Muscle of back (tissue), 11 donors: ENCODE results near the gene NACC1. TPM values are rescaled to one million over a fixed set of nuclear protein-coding genes. Genes with fewer than 3 reads are reported as not detected.
"Not testable (repeated sequence)": the region's sequence is repeated elsewhere in the genome, so short reads cannot be mapped to it uniquely, and the experiment has no call there.

Source experiments
- DNase-seq, 3 donors: peaks; one replicate each; pipeline versions ENCODE4 v3.0.0 to v3.0.0-alpha.2; 2013
- polyA plus RNA-seq, 10 donors: library from polyadenylated mRNA; unstranded; fragments of 120-200 nt; gene quantifications; one replicate each; pipeline ENCODE4 v1.2.1, GENCODE V29; 2013; ENCODE audit not compliant: insufficient read length in 10 of 10

Gene NACC1
- polyA plus RNA-seq, 10 donors, result 13.4 to 23.2 (median 17.3) TPM

DNA sequence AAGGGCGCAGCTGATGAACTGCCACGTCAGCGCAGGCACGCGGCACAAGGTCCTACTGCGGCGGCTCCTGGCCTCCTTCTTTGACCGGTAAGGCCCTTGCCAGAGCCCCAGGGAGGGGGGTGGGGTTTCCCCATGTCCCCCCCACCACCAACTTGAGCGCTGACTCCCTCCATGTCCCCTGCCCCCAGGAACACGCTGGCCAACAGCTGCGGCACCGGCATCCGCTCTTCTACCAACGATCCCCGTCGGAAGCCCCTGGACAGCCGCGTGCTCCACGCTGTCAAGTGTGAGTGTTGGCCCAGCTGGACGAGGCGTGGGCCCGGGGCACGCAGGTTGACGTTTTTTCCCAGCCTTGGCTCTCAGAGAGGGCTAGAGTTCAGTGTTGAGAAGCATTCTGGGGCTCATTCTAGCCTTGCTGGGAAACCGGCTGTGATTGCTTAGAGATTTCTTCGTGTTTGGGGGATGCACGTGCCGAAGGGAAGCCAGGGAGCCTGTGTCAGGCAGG lies 19.3 kb downstream of the NACC1 start:
- DNase-seq, result no peak

DNA sequence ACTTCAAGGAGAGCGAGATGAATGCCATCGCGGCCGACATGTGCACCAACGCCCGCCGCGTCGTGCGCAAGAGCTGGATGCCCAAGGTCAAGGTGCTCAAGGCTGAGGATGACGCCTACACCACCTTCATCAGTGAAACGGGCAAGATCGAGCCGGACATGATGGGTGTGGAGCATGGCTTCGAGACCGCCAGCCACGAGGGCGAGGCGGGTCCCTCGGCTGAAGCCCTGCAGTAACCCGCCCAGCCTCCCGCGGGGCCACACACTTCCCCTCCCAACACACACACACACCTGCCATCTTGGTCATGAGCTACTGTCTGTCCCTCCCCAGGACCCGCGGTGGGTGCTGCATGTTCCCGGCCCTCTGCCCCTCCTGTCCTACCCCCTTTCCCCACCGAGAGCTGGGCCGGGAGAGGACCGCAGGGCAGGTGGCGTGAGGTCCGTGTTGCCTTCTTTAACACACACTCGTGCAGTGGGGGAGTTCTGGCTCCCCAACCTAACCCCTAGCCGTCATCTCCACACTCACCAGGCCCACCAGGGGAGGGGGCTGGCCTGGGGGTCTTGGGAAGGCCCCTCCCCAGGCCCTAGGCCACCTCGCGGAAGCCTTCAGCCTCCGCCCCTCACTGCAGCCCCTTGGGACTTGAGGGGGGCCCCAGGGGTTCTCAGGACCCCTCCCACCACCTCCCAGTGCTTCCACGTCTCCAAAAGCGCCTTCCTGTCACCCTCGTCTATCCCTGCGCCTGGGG lies 20.3 kb downstream of the NACC1 start:
- no peak for DNase-seq

DNA sequence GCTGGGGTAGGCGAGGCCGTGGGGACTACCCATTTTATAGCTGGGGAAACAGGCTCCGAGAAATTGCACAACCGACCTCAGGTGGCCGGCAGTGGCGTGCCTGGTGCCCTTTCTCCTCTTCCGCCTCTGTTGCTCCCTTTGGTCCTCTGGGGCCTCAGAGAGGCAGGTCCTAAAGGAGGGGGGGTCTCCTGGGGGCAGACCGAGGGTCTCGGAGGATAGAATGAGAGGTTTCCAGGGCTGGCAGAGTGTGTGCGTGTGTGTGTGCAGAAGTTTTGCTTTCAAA lies 20.8 kb downstream of the NACC1 start:
- DNase-seq, result no peak

DNA sequence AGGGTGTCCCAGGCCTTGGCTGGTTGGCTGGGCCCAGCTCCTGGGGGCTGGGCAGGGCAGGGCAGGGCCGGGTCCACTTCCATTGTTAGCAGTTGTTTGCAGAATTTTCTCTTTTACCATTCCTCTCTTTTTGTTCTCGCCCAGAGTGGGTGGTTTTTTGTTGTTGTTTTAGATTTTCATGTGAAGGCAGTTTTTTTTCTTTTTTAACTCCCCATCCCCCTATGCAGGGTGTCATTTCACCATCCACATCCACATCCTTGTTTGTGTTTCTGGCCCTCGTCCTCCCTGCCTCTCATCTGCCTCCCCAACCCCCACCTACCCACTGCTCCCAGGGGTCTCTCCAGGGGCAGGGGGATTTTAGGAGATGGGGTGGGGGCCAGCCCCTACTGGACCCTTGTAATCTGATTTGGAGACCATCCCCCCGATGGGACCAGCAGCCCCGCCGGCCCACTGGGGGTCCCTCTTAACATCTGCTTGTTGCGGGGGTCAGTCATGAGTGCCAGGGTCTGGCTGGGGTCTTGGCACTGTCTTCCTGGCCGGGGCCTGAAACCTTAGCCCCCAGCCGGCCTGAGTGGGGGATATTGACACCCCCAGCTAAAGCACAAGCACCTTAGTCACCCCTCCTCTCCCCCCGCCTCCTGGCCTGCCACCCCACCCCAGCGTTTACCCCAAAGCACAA lies 21.7 kb downstream of the NACC1 start:
- no peak for DNase-seq

DNA sequence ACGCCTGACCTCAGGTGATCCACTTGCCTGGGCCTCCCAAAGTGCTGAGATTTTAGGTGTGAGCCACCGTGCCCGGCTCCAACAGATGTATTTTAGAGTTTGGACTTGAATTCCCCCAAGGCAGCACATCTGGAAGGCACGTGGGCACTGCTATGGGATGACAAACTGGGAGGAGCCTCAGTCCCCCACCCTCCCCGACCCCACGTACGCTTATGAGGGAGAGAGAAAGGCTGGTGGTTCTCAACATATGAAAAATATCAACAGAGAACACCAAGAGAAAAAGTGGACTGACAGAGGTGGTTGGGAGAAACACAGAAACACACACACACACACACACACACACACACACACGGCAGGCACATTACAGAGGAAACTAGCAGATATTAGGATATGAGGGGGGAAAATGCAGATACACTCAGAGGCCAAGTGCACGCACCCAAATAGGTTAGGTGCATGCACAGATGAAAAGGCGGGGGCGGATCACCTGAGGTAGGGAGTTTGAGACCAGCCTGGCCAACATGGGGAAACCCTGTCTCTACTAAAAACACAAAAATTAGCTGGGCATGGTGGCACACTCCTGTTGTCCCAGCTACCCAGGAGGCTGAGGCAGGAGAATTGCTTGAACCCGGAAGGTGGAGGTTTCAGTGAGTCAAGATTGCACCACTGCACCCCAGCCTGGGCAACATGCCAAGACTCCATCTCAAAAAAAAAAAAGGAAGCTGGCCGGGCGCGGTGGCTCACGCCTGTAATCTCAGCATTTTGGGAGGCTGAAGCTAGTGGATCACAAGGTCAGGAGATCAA lies 28.9 kb downstream of the NACC1 start:
- DNase-seq, result no peak

DNA sequence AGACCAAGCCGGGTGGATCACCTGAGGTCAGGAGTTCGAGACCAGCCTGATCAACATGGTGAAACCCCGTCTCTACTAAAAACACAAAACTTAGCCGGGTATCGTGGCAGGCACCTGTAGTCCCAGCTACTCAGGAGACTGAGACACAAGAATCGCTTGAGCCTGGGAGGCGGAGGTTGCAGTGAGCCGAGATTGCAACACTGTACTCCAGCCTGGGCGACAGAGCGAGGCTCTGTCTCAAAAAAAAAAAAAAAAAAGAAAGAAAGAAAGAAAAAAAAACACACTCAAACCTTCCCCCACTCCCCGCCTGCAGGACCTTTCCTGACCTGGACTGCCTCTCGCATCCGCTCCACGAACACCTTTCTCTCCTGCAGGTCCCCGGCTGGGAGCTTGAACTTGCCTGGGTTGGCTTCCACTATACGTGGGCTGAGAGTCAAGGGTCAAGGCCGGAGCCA lies 31.1 kb downstream of the NACC1 start:
- DNase-seq, result not testable (repeated sequence)

DNA sequence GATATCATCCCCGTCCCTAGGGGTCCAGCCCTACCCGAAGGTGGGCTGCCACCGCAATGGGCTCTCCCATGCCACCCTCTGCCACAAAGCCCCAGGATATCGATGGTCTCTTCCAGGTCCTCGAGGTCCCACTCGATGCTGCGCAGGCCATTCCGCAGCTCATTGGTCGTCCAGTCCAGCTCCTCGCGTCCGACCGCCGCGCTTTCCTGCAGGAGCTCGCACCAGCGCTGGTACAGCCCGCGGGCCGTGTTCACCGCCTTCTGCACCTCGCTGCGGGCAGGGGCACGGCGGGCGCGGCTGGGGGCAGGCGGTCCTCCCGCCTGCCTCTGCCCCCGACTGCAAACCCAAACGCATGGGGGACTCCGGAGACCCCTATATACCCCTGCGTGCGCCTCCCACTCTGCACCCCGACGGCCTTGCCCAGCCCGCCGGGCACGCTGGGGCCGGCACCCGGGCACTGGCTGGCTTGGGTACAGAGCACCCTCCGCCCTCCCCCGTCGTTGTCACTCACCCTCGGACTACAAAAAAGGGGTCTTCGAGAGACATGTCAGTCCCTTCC lies 31.6 kb downstream of the NACC1 start:
- DNase-seq, result peak; percentile 22 to 77 (median 34)

DNA sequence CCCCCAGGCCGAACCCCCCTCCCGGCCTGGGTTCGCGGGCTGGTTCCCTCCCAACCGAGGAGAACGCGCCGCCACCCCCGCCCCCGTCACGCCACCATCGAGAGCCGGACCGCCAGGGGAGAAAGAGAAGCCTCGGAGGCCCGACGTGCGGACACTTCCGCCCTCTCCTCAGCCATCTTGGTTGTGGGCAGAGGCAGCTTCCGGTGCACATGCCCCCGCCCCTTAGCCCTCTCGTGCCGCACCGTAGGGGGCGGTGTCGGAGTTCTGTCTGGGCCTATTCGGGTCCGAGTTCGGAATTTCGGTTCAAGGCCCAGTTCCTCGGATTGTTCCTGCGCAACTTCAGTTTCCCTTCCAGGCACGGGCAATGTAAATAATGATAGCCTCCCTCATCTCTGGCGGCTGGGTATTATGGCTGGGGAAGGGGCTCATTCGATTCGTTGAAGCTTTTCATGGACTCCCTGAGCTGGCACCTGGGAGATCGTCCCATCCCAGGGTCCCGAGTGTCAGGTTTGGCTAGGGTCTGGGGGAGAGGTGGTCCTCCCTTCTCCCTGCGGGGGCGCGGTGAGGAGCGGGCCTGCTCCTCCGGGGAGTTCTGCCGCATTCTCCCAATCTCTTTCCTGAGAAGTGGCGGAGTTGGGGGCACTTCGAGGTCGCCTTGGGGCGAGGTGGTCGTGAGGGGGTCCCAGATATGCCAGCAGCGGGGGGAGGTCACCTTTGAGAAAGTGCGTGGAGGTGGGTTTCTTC lies 32.3 kb downstream of the NACC1 start, which contains the start of the genes IER2 and STX10:
Gene IER2, plus strand, starts transcription at position 225 of the 744 bp plus-strand sequence. CDS start 2,776 bp downstream, outside the sequence.
Gene STX10, minus strand, starts transcription at position 189 of the 744 bp plus-strand sequence. CDS start 202 bp downstream, outside the sequence.
- DNase-seq, result peak; percentile 94 to 98 (median 95)

DNA sequence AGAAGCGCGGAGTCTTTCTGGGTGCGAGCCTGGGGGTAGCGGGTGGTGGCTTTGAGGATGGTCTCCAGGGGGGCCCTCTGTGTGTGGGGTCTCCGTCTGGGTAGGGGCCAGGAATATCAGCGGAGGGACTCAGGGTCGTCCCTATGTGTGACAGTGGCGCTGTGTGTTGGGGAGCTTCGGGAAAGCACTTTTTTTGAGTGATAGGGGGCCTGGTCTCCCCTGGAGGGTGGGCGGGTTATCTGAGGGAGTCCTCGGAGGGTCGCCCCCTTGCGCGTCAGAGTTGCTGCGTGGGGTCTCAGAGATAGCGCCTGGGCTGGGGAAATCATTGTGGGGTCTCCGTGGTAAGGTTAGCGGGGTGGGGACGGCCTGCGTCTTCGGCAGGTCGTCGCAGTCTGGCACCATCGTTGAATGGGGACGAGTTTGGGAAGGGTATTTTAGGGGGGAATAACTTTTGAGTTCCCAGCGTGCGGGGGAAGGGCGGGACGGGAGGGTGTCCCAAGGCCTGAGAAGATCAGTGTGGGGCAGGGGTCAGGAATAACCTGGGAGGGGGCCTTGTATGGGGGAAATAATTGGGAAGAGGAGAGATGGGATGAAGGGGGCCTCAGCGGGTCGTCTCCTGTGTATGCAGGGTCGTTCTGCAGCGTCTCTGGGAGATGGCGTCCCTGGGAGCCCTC lies 33.0 kb downstream of the NACC1 start:
- peak in 1 of 3 donors; percentile 53 for DNase-seq

DNA sequence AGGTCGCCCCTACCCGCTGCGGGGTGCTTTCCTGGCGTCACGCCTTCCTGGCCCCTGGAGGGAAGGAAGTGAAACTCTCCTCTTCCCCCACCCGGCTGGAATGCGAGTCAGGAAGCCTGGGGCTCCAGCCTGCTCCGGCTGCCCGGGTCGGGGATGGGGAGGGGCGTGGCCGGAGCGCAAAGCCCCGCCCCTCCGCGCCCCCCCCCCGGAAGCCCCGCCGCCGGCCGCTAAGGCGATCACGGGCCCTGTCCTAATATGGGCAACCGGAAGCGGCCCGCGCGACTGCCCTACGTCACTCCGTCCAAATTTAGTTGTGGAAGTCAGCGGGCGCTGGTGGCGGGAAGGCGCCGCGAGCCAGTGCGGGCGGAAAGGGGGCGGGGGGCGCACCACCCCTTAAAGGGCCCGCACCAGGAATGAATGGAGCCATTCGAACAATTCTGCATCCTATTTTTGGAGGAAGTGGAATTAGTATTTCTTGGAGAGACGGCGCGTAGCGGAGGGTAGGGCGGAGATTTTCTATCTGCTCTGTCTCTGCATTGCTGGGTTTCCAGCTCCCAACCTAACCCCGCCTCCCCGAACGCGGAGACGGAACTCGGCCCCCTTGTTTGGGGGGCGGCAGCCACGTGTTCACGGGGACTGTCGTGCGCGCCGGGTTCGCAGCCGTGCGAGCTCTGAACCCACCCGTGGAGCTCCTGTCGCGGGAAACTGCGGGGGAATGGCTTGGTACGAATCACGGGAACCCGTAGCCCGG lies 33.7 kb downstream of the NACC1 start:
- peak; percentile 98 to 99 (median 99) for DNase-seq

DNA sequence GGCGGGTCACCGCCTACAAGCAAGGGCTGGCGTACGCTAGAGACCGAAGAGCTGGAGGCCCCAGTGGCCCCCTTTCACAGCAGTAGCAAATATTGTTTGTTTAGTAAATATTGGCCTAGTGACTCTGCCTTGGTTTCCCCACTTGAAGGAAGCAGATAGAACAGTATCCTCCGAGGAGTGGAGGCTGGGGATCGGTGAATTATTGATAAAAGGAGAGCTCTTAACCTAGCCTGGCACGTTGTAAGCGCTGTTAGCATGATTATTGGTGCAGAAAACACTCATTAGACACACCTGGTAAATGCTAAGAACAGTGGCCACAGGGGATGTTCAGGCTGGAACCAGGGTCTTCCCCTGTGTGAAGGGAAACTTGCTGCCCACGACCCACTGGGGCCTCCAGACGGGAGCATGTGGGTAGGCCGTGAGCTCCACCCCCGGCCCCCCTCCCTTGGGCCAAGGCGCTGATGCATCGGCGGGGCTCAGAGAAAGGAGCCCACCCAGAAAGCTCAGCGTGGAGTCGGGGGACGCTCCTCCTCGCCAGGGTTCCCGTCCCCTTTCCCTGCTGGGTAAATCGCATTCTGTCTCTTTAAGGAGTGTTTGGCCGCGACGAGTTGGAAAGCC lies 34.4 kb downstream of the NACC1 start:
- no peak for DNase-seq

DNA sequence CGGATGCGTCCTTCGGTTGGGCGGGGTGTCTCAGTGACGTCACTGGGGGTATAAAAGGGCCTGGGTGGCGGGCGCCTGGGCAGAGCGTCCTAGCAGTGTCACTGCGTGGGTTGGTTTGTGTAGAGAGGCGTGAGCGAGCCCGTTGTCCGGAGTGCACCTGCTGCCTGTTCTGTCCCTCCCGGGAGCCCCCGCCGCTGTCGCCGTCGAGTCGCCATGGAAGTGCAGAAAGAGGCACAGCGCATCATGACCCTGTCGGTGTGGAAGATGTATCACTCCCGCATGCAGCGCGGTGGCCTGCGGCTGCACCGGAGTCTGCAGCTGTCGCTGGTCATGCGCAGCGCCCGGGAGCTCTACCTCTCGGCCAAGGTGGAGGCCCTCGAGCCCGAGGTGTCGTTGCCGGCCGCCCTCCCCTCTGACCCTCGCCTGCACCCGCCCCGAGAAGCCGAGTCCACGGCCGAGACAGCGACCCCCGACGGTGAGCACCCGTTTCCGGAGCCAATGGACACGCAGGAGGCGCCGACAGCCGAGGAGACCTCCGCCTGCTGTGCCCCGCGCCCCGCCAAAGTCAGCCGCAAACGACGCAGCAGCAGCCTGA lies 35.0 kb downstream of the NACC1 start:
- DNase-seq, result peak; percentile 97 to 98 (median 97)

DNA sequence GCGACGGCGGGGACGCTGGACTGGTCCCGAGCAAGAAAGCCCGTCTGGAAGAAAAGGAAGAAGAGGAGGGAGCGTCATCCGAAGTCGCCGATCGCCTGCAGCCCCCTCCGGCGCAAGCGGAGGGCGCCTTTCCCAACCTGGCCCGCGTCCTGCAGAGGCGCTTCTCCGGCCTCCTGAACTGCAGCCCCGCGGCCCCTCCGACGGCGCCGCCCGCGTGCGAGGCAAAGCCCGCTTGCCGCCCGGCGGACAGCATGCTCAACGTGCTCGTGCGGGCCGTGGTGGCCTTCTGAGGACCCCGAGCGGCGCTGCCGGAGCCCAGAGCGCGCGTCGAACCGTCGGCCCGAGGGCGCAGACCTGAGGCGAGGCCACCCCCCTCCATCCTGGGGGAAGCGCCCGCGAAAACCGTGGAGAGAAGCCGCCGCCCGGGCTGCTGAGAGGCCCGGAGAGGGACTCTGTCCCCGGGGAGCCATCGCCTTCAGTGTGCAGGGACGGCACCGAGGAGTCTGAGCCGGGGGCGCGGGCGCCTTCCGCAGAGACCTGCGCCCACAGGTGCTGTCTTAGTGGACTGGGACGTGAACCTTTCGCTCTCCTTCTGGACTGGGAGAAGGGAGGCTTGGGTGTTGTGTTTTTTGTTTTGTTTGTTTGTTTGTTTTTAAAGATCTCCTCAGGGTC lies 35.6 kb downstream of the NACC1 start:
- DNase-seq, result peak; percentile 29 to 87 (median 71)

DNA sequence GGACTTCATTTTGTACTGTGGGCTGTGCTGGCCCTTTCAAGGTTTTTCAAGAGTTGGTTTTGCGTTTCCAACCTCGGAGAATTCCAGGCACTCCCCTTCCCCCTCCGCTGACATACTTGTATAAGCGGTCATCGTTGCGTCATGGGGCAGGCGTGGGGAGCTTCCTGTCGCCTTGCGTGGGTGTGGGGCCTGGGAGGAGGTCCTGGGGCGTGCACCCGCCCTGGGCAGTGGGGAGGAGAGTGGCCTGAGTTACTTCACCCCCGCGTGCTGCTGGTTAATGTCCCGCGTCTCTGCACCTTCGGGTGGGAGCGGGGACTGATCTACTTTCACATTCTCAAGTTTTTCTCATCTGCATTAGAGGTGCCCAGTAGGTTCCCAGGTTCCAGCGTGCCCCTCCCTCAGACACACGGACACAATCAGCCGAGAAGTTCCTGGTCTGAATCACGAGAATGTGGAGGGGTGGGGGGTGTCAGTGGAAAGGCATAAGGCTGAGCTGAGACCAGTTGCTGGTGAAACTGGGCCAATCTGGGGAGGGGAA lies 36.2 kb downstream of the NACC1 start:
- DNase-seq, result peak; percentile 85 to 92 (median 86)

DNA sequence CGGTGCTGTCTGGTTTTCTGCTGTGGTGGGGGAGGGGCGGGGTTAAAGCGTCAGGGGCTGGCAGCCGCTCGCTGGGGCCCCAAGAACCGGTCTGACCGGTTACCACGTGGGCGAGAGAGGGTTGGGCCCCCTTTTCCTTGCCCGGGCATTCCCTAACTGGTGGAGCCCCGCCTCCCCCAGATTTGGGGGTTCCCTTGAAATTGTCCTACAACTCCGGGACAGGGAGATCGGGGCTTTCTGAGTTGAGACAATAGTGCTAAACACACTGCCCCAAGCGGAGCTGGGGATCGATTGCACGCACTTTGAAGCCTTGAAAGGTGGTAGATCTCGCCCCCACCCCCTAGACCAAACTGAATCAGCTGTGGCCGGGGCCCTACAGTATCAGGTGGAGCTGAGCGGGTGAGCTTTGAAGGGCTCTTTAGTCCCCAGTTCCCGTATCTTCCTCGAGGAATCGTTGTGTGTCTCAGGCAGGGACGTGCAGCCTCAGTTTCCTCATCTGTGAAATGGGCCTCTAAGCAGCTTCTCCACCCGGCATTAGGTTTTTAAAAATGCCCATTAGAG lies 36.9 kb downstream of the NACC1 start:
- DNase-seq, result peak; percentile 49 to 79 (median 63)

DNA sequence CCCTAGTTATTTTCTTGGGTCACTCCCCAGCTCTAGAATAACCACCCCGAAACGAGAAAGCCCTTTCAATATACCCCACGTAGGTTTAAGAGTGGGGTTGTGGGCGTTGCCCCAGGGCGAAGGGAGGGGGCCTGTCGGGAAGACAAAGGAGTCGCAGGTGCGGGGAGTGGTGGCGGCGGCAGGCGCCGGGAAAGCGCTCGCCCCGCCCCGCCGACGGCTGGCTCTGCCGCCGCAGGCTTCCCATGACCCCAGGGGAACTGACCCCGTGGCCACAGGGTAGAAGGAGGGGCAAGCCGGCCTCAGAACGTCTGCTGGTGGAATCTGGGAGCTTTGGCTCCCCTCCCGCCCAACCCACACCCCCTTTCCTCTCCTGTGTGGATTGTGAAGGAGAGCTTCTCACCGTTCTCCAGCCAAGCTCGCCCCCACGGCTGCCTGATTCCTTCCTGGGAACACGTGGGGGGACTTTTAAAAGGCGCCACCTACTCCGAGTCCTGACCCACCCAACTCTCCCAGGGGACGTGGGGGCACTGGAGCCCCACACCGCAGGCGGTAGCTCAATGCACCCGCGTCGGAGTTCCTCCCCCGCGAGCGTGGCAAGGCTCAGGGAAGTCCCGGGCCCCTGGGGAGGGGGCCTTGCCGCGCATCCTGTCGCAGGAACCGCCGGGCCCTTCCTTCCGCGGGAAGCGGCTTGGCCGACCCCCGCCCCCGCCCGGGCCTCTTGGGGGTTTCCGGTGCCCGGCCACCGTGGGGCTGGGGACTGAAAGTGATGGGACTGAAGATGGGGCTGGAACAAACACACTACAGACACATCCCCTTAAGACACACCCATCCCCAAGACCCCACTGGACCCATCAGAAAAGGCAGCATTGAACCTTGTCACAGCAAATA lies 37.7 kb downstream of the NACC1 start:
- peak; percentile 48 to 84 (median 73) for DNase-seq
